ENCODE data around the gene RPL10A. TPM values are rescaled to one million over a fixed set of nuclear protein-coding genes. Genes with fewer than 3 reads are reported as not detected.

Gene RPL10A
- total RNA-seq, 1 donor from 2014 or later, result 1,618 TPM

GRCh38 chr6:35439308-35439707 is 28.9 kb upstream of the RPL10A start:
- DNase-seq (ENCODE audit: low read depth), result no peak
- no peak overlapping the region for H3K4me3 ChIP-seq (ENCODE audit: low read depth, low read length)
- no peak for TF ChIP-seq CTCF (conservative IDR thresholded peaks at IDR 0.05; ENCODE audit: low read depth, low read length)

GRCh38 chr6:35441205-35441604 is 27.0 kb upstream of the RPL10A start:
- H3K4me3 ChIP-seq (ENCODE audit: low read depth, low read length), result no peak overlapping the region
- TF ChIP-seq CTCF (conservative IDR thresholded peaks at IDR 0.05; ENCODE audit: low read depth, low read length), result no peak
- DNase-seq (ENCODE audit: low read depth), result no peak

GRCh38 chr6:35441642-35442041 is 26.6 kb upstream of the RPL10A start:
- DNase-seq (ENCODE audit: low read depth), result no peak
- H3K4me3 ChIP-seq (ENCODE audit: low read depth, low read length), result no peak overlapping the region
- TF ChIP-seq CTCF (conservative IDR thresholded peaks at IDR 0.05; ENCODE audit: low read depth, low read length), result no peak

GRCh38 chr6:35442693-35443092 is 25.5 kb upstream of the RPL10A start:
- no peak for DNase-seq (ENCODE audit: low read depth)
- TF ChIP-seq CTCF (conservative IDR thresholded peaks at IDR 0.05; ENCODE audit: low read depth, low read length), result no peak
- no peak overlapping the region for H3K4me3 ChIP-seq (ENCODE audit: low read depth, low read length)

GRCh38 chr6:35443341-35444030 is 24.7 kb upstream of the RPL10A start:
- H3K4me3 ChIP-seq (ENCODE audit: low read depth, low read length), result no peak overlapping the region
- TF ChIP-seq CTCF (conservative IDR thresholded peaks at IDR 0.05; ENCODE audit: low read depth, low read length), result no peak
- no peak for DNase-seq (ENCODE audit: low read depth)

- H3K4me3 ChIP-seq (ENCODE audit: low read depth, low read length), result no peak overlapping the region
- no peak for TF ChIP-seq CTCF (conservative IDR thresholded peaks at IDR 0.05; ENCODE audit: low read depth, low read length)
- no peak for DNase-seq (ENCODE audit: low read depth)
Observed at GRCh38 chr6:35445691-35446090, 22.5 kb upstream of the RPL10A start.

GRCh38 chr6:35448191-35448590 is 20.0 kb upstream of the RPL10A start:
- H3K4me3 ChIP-seq (ENCODE audit: low read depth, low read length), result no peak overlapping the region
- DNase-seq (ENCODE audit: low read depth), result no peak
- TF ChIP-seq CTCF (conservative IDR thresholded peaks at IDR 0.05; ENCODE audit: low read depth, low read length), result no peak

All from epithelial cell of proximal tubule (primary cell).